Measurements from ENCODE around the gene SLC9A8. TPM values are rescaled to one million over a fixed set of nuclear protein-coding genes. Genes with fewer than 3 reads are reported as not detected.

SLC9A8 gene
- total and polyA plus RNA-seq, 8 donors, result 2.3 to 21.0 (median 11.9) TPM

GRCh38 chr20:49874696-49875095, 62.1 kb downstream of the SLC9A8 start:
- WGBS, 5 donors, result 34 to 55% (median 39%) methylated on average over 6 of the region's 6 CpGs
- TF ChIP-seq POLR2A (IDR thresholded peaks at IDR 0.05) (no peak), EP300 (IDR thresholded peaks at IDR 0.05) (no peak), CTCF (IDR thresholded peaks at IDR 0.05) (no peak), POLR2AphosphoS5 (IDR thresholded peaks at IDR 0.05) (no peak)

DNA sequence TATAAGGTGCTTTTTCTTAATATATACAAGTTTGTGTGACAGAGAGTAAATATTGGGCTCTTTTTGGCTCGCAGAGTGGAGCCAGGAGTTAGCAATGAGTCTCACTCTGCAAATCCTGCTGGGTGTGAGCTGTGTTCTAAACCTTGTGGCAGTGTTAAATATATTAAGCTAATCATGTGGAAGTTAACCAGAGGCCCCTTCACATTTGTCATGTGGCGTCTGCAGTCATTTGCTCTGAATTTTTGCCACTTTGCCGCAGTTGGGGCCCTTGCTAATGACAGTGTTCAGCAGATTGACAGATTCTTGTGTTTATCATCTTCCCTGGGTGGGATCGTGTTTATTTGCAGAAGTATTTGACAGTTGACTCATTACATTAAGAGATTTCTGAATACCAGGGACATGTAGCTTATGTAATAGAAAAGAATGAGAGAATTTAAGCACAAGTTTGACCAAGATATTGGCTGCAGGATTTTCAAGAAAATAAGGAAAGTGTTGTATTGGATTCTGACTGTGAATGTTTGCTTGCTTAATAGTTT, 64.8 kb downstream of the SLC9A8 start:
- Histone ChIP-seq H3K27me3 (no peaks in the 10 kb centered on the region), H3K4me1 (peaks cover 12 to 59% (median 39%) of the 10 kb centered on the region in 4 donors), H3K9me3 (no peaks in the 10 kb centered on the region), H3K4me3 (no peak overlapping the region), H3K27ac (peak overlapping the region in 1 of 5 donors; percentile 32), H3K36me3 (peaks cover 0 to 77% (median 54%) of the 10 kb centered on the region in 4 donors)
- intact Hi-C loops (cut with DNase I; ENCODE audit: low total_unique reads), result no loop called here
- no peak for DNase-seq
- WGBS, 5 donors, result 49 to 71% (median 57%) methylated on average over 4 of the region's 4 CpGs
- no peak for TF ChIP-seq CTCF (IDR thresholded peaks at IDR 0.05)
- no peak for TF ChIP-seq POLR2AphosphoS5 (IDR thresholded peaks at IDR 0.05)

More at GRCh38 chr20:49874696-49875095, 62.1 kb downstream of the SLC9A8 start:
- intact Hi-C loops (cut with DNase I; ENCODE audit: low total_unique reads), result no loop called here
- H3K4me1 ChIP-seq, result peaks cover 12 to 46% (median 28%) of the 10 kb centered on the region in 4 donors
- peak in 1 of 2 donors; percentile 50 for DNase-seq
- H3K36me3 ChIP-seq, result peaks cover 4 to 79% (median 52%) of the 10 kb centered on the region in 4 donors
- H3K4me3 ChIP-seq, result no peak overlapping the region
- peak overlapping the region in 3 of 5 donors; percentile 31 to 66 (median 36) for H3K27ac ChIP-seq
- no peaks in the 10 kb centered on the region for H3K27me3 ChIP-seq
- no peaks in the 10 kb centered on the region for H3K9me3 ChIP-seq

GRCh38 chr20:49878977-49879376, 66.3 kb downstream of the SLC9A8 start:
- no peak overlapping the region for H3K27ac ChIP-seq
- H3K27me3 ChIP-seq, result no peaks in the 10 kb centered on the region
- H3K4me3 ChIP-seq, result no peak overlapping the region
- TF ChIP-seq POLR2A (IDR thresholded peaks at IDR 0.05), result no peak
- H3K36me3 ChIP-seq, result peaks cover 8 to 85% (median 64%) of the 10 kb centered on the region in 4 donors
- intact Hi-C loops (cut with DNase I; ENCODE audit: low total_unique reads), result no loop called here
- no peak for DNase-seq
- 92 to 100% (median 100%) methylated on average over 1 of the region's 1 CpG for WGBS, 5 donors
- H3K4me1 ChIP-seq, result peaks cover 12 to 59% (median 39%) of the 10 kb centered on the region in 4 donors
- no peaks in the 10 kb centered on the region for H3K9me3 ChIP-seq

- H3K9me3 ChIP-seq, result no peaks in the 10 kb centered on the region
- H3K4me3 ChIP-seq, result no peak overlapping the region
- peaks cover 18 to 85% (median 71%) of the 10 kb centered on the region in 4 donors for H3K36me3 ChIP-seq
- WGBS, 5 donors, result 14 to 47% (median 34%) methylated on average over 3 of the region's 3 CpGs
- TF ChIP-seq POLR2A (IDR thresholded peaks at IDR 0.05), result no peak
- TF ChIP-seq EP300 (IDR thresholded peaks at IDR 0.05), result no peak
- TF ChIP-seq POLR2AphosphoS5 (IDR thresholded peaks at IDR 0.05), result peak in 1 of 3 donors; percentile 35
- TF ChIP-seq CTCF (IDR thresholded peaks at IDR 0.05), result no peak
- peak overlapping the region in 2 of 5 donors; percentile 5 to 14 for H3K27ac ChIP-seq
- no peaks in the 10 kb centered on the region for H3K27me3 ChIP-seq
- peaks cover 2 to 49% (median 35%) of the 10 kb centered on the region in 4 donors for H3K4me1 ChIP-seq
- DNase-seq, result peak in 1 of 2 donors; percentile 84
- intact Hi-C loops (cut with DNase I; ENCODE audit: low total_unique reads), result no loop called here
Observed at GRCh38 chr20:49880177-49880576, 67.5 kb downstream of the SLC9A8 start.

Data from stomach (tissue), 9 donors.